HFFc6 (cell line): ENCODE measurements around the gene ZNF865. TPM values are rescaled to one million over a fixed set of nuclear protein-coding genes. Genes with fewer than 3 reads are reported as not detected.
"Not testable (repeated sequence)": the region's sequence is repeated elsewhere in the genome, so short reads cannot be mapped to it uniquely, and the experiment has no call there.

Experiments
- DNase-seq: peaks from one replicate; pipeline ENCODE4 v3.0.0-alpha.2; 2018
- H3K27ac Mint-ChIP-seq: 2 replicates; pipeline ENCODE4 v1.8.0; 2020; ENCODE audit warnings: mild to moderate bottlenecking, mixed read lengths
- H3K27me3 Mint-ChIP-seq: 2 replicates; pipeline ENCODE4 v1.8.0; 2021; ENCODE audit warnings: mild to moderate bottlenecking, moderate library complexity, mixed read lengths; ENCODE audit not compliant: insufficient read depth
- H3K36me3 Mint-ChIP-seq: 2 replicates; pipeline ENCODE4 v1.8.0; 2021; ENCODE audit warnings: low read depth, mixed read lengths
- H3K4me1 Mint-ChIP-seq: 2 replicates; pipeline ENCODE4 v1.8.0; 2020; ENCODE audit warnings: low read depth, mixed read lengths
- H3K4me3 Mint-ChIP-seq: 2 replicates; pipeline ENCODE4 v1.8.0; 2020; ENCODE audit warnings: mild to moderate bottlenecking, moderate library complexity, mixed read lengths
- H3K9me3 Mint-ChIP-seq: 2 replicates; pipeline ENCODE4 v1.8.0; 2020; ENCODE audit warnings: mild to moderate bottlenecking, mixed read lengths
- total RNA-seq, 6 experiments: library from RNA; stranded (reverse); fragmentation: NEBNext Ultra II Directional; extraction: Animal tissue kit (Norgen Biotek cat#: 25700); gene quantifications; 2 replicates in 1 of 6; 3 replicates in 5 of 6; pipeline ENCODE4 v1.2.3, GENCODE V29; 2021
- TF ChIP-seq, protein P1 (sequence below): fragments of 200-600 bp; sonication (generic); IDR thresholded peaks from 2 replicates; pipeline ENCODE4 v1.5.0; 2021; ENCODE audit warnings: antibody characterized with exemption, mild to moderate bottlenecking

ZNF865 gene
- total RNA-seq, 6 experiments from 2014 or later, result 13.3 to 14.1 (median 13.8) TPM

DNA sequence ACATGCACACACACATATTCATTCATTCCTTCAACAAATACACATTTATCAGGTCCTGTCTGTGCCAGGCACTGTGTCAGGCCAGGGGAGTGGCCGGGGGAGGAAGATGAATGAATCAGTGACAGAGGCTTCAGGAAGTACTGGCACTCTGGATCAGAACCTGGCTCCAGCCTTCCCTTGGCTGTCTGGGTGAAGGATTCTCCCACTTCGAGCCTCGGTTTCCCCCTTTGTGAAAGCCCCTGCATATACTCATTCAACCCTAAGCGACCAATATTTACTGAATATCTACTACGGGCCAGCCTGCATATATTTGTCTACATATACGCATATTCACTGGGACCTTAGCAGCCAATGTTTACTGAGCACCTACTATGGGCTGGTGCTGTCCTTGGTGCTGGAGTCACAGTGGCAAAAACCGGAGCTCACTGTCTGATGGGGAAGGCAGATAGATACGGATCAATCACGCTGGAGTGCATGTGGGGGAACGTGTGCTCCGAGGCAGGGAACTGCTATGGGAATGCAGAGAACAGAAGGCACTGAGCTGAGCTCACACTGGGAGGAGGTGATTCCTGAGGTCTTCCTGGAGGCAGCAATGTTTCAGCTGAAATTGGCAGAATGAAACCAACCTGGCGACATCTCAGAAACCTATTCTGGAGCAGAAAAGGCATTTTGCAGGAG, 24.2 kb upstream of the ZNF865 start:
- Mint-ChIP-seq H3K36me3 (peaks cover 18% of the 10 kb centered on the region), H3K9me3 (no peaks in the 10 kb centered on the region), H3K27me3 (peaks cover 4% of the 10 kb centered on the region), H3K4me3 (peak overlapping the region; percentile 95), H3K27ac (no peak overlapping the region), H3K4me1 (peaks cover 27% of the 10 kb centered on the region)
- TF ChIP-seq, protein P1, sequence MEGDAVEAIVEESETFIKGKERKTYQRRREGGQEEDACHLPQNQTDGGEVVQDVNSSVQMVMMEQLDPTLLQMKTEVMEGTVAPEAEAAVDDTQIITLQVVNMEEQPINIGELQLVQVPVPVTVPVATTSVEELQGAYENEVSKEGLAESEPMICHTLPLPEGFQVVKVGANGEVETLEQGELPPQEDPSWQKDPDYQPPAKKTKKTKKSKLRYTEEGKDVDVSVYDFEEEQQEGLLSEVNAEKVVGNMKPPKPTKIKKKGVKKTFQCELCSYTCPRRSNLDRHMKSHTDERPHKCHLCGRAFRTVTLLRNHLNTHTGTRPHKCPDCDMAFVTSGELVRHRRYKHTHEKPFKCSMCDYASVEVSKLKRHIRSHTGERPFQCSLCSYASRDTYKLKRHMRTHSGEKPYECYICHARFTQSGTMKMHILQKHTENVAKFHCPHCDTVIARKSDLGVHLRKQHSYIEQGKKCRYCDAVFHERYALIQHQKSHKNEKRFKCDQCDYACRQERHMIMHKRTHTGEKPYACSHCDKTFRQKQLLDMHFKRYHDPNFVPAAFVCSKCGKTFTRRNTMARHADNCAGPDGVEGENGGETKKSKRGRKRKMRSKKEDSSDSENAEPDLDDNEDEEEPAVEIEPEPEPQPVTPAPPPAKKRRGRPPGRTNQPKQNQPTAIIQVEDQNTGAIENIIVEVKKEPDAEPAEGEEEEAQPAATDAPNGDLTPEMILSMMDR, result no peak
- DNase-seq, result no peak

DNA sequence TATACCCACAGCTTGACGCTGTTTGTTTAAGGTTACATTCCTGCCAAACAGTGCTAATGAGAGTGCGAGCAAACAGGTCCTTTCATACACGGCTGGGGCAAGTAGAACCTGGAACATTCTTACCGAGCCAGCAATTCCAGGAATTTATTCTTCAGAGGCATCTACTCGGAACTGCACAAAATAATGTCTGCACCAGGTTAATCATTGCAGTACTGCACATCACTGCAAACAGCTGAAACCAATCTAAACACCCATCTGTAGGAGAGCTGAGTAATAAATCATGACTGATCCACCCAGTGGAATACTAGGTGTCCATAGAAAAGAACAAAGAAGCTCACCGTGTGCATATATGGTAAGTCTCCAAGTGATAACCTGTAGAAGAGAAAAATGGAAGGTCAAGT, 23.6 kb upstream of the ZNF865 start:
- H3K36me3 Mint-ChIP-seq, result peaks cover 15% of the 10 kb centered on the region
- TF ChIP-seq, protein P1, result no peak
- H3K27me3 Mint-ChIP-seq, result peaks cover 4% of the 10 kb centered on the region
- no peak for DNase-seq
- H3K27ac Mint-ChIP-seq, result no peak overlapping the region
- peaks cover 27% of the 10 kb centered on the region for H3K4me1 Mint-ChIP-seq
- peak overlapping the region; percentile 95 for H3K4me3 Mint-ChIP-seq
- H3K9me3 Mint-ChIP-seq, result no peaks in the 10 kb centered on the region

DNA sequence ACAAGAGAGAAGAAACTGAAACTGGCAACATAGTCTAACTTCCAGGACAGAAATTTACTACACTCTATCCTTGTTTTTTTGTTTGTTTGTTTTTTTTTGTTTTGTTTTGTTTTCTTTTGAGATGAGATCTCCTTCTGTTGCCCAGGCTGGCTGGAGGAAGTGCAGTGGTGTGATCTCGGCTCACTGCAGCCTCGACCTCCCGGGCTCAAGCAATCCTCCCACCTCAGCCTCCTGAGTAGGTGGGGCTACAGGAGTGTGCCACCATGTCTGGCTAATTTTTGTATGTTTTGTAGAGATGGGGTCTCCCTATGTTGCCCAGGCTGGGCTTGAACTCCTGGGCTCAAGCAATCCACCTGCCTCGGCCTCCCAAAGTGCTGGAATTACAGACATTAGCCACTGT, 23.2 kb upstream of the ZNF865 start:
- peaks cover 10% of the 10 kb centered on the region for H3K36me3 Mint-ChIP-seq
- peak overlapping the region; percentile 95; the same call in 1 of the 2 replicates for H3K4me3 Mint-ChIP-seq
- not testable (repeated sequence) for H3K9me3 Mint-ChIP-seq, H3K27me3 Mint-ChIP-seq, H3K27ac Mint-ChIP-seq, DNase-seq
- peaks cover 31% of the 10 kb centered on the region for H3K4me1 Mint-ChIP-seq

DNA sequence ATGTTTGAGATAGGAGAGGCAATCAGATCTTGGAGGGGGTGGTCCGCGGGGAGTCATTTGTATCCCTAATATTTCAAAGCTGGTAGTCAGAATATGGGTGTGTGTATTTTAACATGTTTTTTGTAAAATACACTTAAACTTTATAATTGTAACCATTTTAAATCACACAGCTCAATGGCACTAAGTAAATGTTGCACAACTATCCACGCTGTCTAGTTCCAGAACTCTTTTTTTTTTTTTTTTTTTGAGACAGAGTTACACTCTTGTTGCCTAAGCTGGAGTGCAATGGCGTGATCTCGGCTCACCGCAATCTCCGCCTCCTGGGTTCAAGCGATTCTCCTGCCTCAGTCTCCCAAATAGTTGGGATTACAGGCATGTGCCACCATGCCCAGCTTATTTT, 21.6 kb upstream of the ZNF865 start:
- H3K9me3 Mint-ChIP-seq, H3K27me3 Mint-ChIP-seq, DNase-seq, H3K36me3 Mint-ChIP-seq, H3K27ac Mint-ChIP-seq, H3K4me3 Mint-ChIP-seq: not testable (repeated sequence)
- peaks cover 33% of the 10 kb centered on the region for H3K4me1 Mint-ChIP-seq

DNA sequence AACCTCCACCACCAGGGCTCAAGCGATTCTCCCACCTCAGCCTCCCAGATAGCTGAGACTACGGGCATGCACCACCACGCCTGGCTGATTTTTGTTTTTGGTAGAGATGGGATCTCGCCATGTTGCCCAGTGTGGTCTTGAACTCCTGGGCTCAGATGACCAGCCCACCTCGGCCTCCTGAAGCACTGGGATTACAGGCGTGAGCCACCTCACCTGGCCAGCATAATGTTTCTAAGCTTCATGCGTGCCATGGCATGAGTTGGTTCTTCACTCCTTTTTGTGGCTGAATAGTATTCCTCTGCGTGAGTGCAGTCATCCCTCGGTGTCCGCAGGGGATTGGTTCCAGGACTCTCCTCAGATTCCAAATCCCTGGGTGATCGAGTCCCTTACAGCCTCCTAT, 20.6 kb upstream of the ZNF865 start:
- Mint-ChIP-seq H3K4me3 (no peak overlapping the region), H3K4me1 (peaks cover 33% of the 10 kb centered on the region)

DNA sequence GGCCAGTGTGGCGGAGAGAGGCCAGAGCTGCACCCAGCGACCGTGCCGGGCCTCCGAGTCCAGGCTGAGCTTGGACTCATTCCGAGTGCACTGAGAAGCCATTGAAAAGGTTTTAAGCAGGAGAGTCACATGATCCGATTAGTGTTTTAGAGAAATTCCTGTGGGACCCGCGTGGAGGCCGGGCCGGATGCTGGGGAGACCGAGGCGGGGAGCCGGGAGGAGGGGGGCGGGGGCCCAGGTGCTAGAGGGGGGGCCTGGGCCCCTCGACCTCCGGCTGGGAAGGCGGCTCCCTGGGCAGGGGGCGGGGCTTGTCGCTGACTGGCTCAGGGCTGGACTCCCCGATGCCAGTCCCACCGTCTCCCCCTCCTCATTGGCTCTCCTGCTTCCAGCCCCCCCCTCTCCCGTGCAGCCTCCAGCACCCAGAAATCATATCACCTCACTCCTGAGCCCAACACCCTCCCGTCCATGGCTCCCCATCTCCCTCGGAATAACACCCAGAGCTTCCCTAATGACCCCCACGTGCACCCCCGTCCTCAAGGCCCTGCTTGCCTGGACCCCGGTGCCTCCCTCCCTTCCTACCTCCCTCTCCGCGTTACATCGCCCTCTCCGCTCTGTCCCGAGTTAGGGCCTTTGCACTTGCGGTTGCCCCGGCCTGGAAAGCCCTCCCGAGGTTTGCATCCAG, 19.6 kb upstream of the ZNF865 start:
- Mint-ChIP-seq H3K4me3 (peak overlapping the region; percentile 79), H3K36me3 (no peaks in the 10 kb centered on the region), H3K4me1 (peaks cover 33% of the 10 kb centered on the region), H3K9me3 (no peaks in the 10 kb centered on the region), H3K27ac (peak overlapping the region; percentile 67), H3K27me3 (peaks cover 5% of the 10 kb centered on the region)
- TF ChIP-seq, protein P1, result no peak
- peak; percentile 48 for DNase-seq

More for the DNA sequence above, 20.6 kb upstream of the ZNF865 start:
- no peaks in the 10 kb centered on the region for H3K9me3 Mint-ChIP-seq
- TF ChIP-seq, protein P1, result no peak
- no peak for DNase-seq
- peaks cover 2% of the 10 kb centered on the region for H3K36me3 Mint-ChIP-seq
- H3K27ac Mint-ChIP-seq, result no peak overlapping the region
- peaks cover 2% of the 10 kb centered on the region for H3K27me3 Mint-ChIP-seq
